SU-DHL-6 (cell line): ENCODE measurements around the gene LRIG3.

Experiments
- H2AFZ ChIP-seq: fragments of 200-600 bp; sonication (generic); 2 replicates; pipeline ENCODE4 v1.6.1; 2014; ENCODE audit warnings: low read depth, mild to moderate bottlenecking, moderate library complexity, mixed read lengths, antibody characterized with exemption, low read length; ENCODE audit not compliant: severe bottlenecking
- H3F3A ChIP-seq: fragments of 200-600 bp; shearing (Covaris generic); 2 replicates; pipeline ENCODE4 v1.6.0; 2016; ENCODE audit warnings: antibody characterized with exemption, mild to moderate bottlenecking; ENCODE audit not compliant: insufficient read depth
- H3K27ac ChIP-seq: fragments of 200-600 bp; sonication (generic); 2 replicates; pipeline ENCODE4 v1.5.1; 2016; ENCODE audit warnings: low read depth, mild to moderate bottlenecking, low read length, moderate library complexity, mixed read lengths
- H3K27me3 ChIP-seq: fragments of 200-600 bp; sonication (generic), shearing (Covaris generic); 2 replicates; pipeline ENCODE4 v1.6.0; 2014; ENCODE audit warnings: mild to moderate bottlenecking, low read length
- H3K36me3 ChIP-seq: fragments of 200-600 bp; sonication (generic); 2 replicates; pipeline ENCODE4 v1.6.1; 2014; ENCODE audit warnings: mild to moderate bottlenecking, low read length, mixed read lengths
- H3K4me2 ChIP-seq: fragments of 300-600, 200-600 bp; shearing (Covaris generic), sonication (generic); 2 replicates; pipeline ENCODE4 v1.6.0; 2014; ENCODE audit warnings: low read length, low read depth, mild to moderate bottlenecking; ENCODE audit not compliant: poor library complexity, severe bottlenecking
- H3K4me3 ChIP-seq: fragments of 200-600 bp; sonication (generic); 2 replicates; pipeline ENCODE4 v1.5.1; 2014; ENCODE audit warnings: antibody characterized with exemption, low read length, mild to moderate bottlenecking, mixed read lengths; ENCODE audit not compliant: insufficient read depth, poor library complexity, severe bottlenecking
- H3K79me2 ChIP-seq: fragments of 200-600 bp; sonication (generic); 2 replicates; pipeline ENCODE4 v1.6.1; 2014; ENCODE audit warnings: mild to moderate bottlenecking, low read length, moderate library complexity; ENCODE audit not compliant: insufficient read depth
- H3K9ac ChIP-seq: fragments of 200-600 bp; sonication (generic); 2 replicates; pipeline ENCODE4 v1.7.0; 2014; ENCODE audit warnings: mild to moderate bottlenecking, low read length
- H3K9me2 ChIP-seq: fragments of 200-600 bp; sonication (generic); replicated peaks from 2 replicates; pipeline ENCODE4 v1.6.1; 2014; ENCODE audit warnings: low read length; ENCODE audit not compliant: insufficient read depth
- H3K9me3 ChIP-seq: fragments of 200-600 bp; sonication (generic); 2 replicates; pipeline ENCODE4 v1.6.1; 2014; ENCODE audit warnings: low read length, mixed read lengths; ENCODE audit not compliant: insufficient read depth
- H4K20me1 ChIP-seq: fragments of 200-600 bp; sonication (generic); 2 replicates; pipeline ENCODE4 v1.6.1; 2014; ENCODE audit warnings: low read depth, mild to moderate bottlenecking, antibody characterized with exemption, low read length, moderate library complexity, mixed read lengths
- CTCF ChIP-seq: fragments of 200-600 bp; sonication (generic); IDR thresholded peaks from one replicate; pipeline ENCODE4 v1.5.1; 2017; ENCODE audit warnings: antibody characterized with exemption, mild to moderate bottlenecking, low read length, moderate library complexity; ENCODE audit not compliant: insufficient read depth, poor library complexity, severe bottlenecking
- EZH2phosphoT487 ChIP-seq: fragments of 200-600 bp; sonication (generic), shearing (Covaris generic); conservative IDR thresholded peaks from 2 replicates; pipeline ENCODE4 v1.6.1; 2018; ENCODE audit warnings: mild to moderate bottlenecking, antibody characterized with exemption, low read length, moderate library complexity, mixed read lengths

Gene LRIG3

GRCh38 chr12:58930770-58931324 lies 10.5 kb upstream of the LRIG3 start:
- Histone ChIP-seq H3K4me3 (no peak overlapping the region), H3K9me2 (no peaks in the 10 kb centered on the region), H3K27me3 (no peaks in the 10 kb centered on the region), H3K9me3 (no peaks in the 10 kb centered on the region), H4K20me1 (no peaks in the 10 kb centered on the region), H2AFZ (no peak overlapping the region), H3K27ac (no peak overlapping the region), H3K36me3 (no peaks in the 10 kb centered on the region), H3K9ac (no peak overlapping the region), H3F3A (no peaks in the 10 kb centered on the region), H3K79me2 (no peaks in the 10 kb centered on the region), H3K4me2 (no peak overlapping the region)
- no peak for TF ChIP-seq CTCF
- TF ChIP-seq EZH2phosphoT487: no peak

GRCh38 chr12:58927120-58927519 lies 6.8 kb upstream of the LRIG3 start:
- TF ChIP-seq CTCF: no peak
- no peak for TF ChIP-seq EZH2phosphoT487
- Histone ChIP-seq H4K20me1 (no peaks in the 10 kb centered on the region), H3K9me2 (no peaks in the 10 kb centered on the region), H3F3A (no peaks in the 10 kb centered on the region), H3K27me3 (no peaks in the 10 kb centered on the region), H2AFZ (no peak overlapping the region), H3K9ac (no peak overlapping the region), H3K4me3 (no peak overlapping the region), H3K27ac (no peak overlapping the region), H3K4me2 (no peak overlapping the region), H3K79me2 (no peaks in the 10 kb centered on the region), H3K9me3 (no peaks in the 10 kb centered on the region), H3K36me3 (no peaks in the 10 kb centered on the region)

GRCh38 chr12:58926586-58926985 lies 6.3 kb upstream of the LRIG3 start:
- no peaks in the 10 kb centered on the region for H3K27me3 ChIP-seq
- TF ChIP-seq EZH2phosphoT487 (no peak), CTCF (no peak)
- H3K79me2 ChIP-seq: no peaks in the 10 kb centered on the region
- no peaks in the 10 kb centered on the region for H3K9me2 ChIP-seq
- H4K20me1 ChIP-seq: no peaks in the 10 kb centered on the region
- no peaks in the 10 kb centered on the region for H3F3A ChIP-seq
- H2AFZ ChIP-seq: no peak overlapping the region
- H3K4me3 ChIP-seq: no peak overlapping the region
- H3K36me3 ChIP-seq: no peaks in the 10 kb centered on the region
- no peak overlapping the region for H3K27ac ChIP-seq
- no peak overlapping the region for H3K4me2 ChIP-seq
- no peaks in the 10 kb centered on the region for H3K9me3 ChIP-seq
- no peak overlapping the region for H3K9ac ChIP-seq

- H3K9ac ChIP-seq: no peak overlapping the region
- no peak overlapping the region for H2AFZ ChIP-seq
- H3K79me2 ChIP-seq: no peaks in the 10 kb centered on the region
- no peaks in the 10 kb centered on the region for H3K9me3 ChIP-seq
- no peaks in the 10 kb centered on the region for H3K36me3 ChIP-seq
- no peaks in the 10 kb centered on the region for H3F3A ChIP-seq
- no peaks in the 10 kb centered on the region for H3K9me2 ChIP-seq
- TF ChIP-seq CTCF (no peak), EZH2phosphoT487 (no peak)
- H3K27ac ChIP-seq: no peak overlapping the region
- H3K27me3 ChIP-seq: no peaks in the 10 kb centered on the region
- H4K20me1 ChIP-seq: no peaks in the 10 kb centered on the region
- H3K4me2 ChIP-seq: no peak overlapping the region
- H3K4me3 ChIP-seq: no peak overlapping the region
Observed at GRCh38 chr12:58925751-58926150, 5.4 kb upstream of the LRIG3 start.
